BLaER1 (cell line): ENCODE results near the gene KCTD18.

ENCODE experiments used
- H3K27ac ChIP-seq: shearing (Covaris generic); formaldehyde crosslinking; 2 replicates; pipeline ENCODE4 v1.8.1; 2022
- H3K27me3 ChIP-seq: shearing (Covaris generic); formaldehyde crosslinking; 2 replicates; pipeline ENCODE4 v1.8.1; 2022
- H3K36me3 ChIP-seq: shearing (Covaris generic); formaldehyde crosslinking; 2 replicates; pipeline ENCODE4 v1.8.1; 2022
- H3K4me1 ChIP-seq: shearing (Covaris generic); formaldehyde crosslinking; 2 replicates; pipeline ENCODE4 v1.8.1; 2022
- H3K4me2 ChIP-seq: shearing (Covaris generic); formaldehyde crosslinking; 2 replicates; pipeline ENCODE4 v1.8.1; 2022
- H3K4me3 ChIP-seq: shearing (Covaris generic); formaldehyde crosslinking; 2 replicates; pipeline ENCODE4 v1.8.1; 2022
- H3K9ac ChIP-seq: shearing (Covaris generic); formaldehyde crosslinking; 2 replicates; pipeline ENCODE4 v1.8.1; 2022
- H3K9me3 ChIP-seq: shearing (Covaris generic); formaldehyde crosslinking; 2 replicates; pipeline ENCODE4 v1.8.1; 2022
- H4K20me1 ChIP-seq: shearing (Covaris generic); formaldehyde crosslinking; 2 replicates; pipeline ENCODE4 v1.8.1; 2022
- Cebpa-rat ChIP-seq: shearing (Covaris generic); IDR thresholded peaks from 2 replicates; pipeline ENCODE4 v1.8.1; 2022

KCTD18 gene

DNA sequence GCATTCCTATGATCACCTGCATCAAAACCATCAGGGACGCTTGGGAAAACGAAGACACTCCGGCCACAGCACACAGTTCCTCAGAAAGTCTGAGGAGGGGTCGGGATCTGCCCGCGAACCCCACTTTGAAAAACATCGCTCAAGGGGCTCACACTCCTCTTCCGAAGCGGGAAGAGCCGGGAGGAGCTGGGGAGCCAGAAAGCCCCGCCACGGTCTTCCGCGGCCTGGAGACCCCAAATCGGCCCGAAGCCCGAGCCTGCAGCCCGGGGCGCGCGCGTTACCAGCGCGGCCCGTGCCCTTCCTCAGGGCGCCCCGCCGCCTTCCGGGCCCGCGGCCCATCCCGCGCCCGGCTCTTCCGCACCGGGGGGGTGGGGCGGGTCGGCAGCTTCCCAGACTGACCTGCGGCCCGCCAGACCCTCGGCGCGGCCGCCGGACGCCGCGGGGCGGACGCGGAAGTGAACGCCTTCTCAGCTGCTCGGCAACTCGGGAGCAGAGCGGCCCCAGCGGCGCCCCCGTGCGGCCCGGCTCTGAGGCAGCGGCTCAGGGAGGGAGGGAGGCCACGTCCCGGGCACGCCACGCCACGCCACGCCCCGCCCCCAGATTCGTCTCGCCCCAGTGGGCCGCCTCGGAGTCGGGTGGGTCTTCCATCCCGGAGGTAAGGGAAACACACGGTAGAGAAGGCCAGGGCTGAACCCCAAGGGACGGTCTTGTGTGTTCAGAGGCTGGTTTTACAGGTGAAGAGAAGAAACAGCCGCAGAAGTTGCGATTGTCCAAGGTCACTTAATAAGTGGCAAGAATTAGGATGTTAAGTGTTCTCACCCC lies at the start of gene KCTD18:
Gene KCTD18 (minus strand): TSS at position 457 of the 822 bp plus-strand sequence. CDS start 3,052 bp downstream, outside the sequence.
- H4K20me1 ChIP-seq: no peaks in the 10 kb centered on the region
- TF ChIP-seq Cebpa-rat: no peak
- H3K4me2 ChIP-seq: peak within 1 kb of the TSS; percentile 81
- H3K9ac ChIP-seq: peak within 1 kb of the TSS; percentile 95
- peak within 1 kb of the TSS; percentile 90 for H3K27ac ChIP-seq
- H3K4me1 ChIP-seq: peaks cover 13% of the 10 kb centered on the region
- no peaks in the 10 kb centered on the region for H3K27me3 ChIP-seq
- H3K36me3 ChIP-seq: peaks cover 18% of the 10 kb centered on the region
- H3K9me3 ChIP-seq: no peaks in the 10 kb centered on the region
- H3K4me3 ChIP-seq: peak within 1 kb of the TSS; percentile 85

DNA sequence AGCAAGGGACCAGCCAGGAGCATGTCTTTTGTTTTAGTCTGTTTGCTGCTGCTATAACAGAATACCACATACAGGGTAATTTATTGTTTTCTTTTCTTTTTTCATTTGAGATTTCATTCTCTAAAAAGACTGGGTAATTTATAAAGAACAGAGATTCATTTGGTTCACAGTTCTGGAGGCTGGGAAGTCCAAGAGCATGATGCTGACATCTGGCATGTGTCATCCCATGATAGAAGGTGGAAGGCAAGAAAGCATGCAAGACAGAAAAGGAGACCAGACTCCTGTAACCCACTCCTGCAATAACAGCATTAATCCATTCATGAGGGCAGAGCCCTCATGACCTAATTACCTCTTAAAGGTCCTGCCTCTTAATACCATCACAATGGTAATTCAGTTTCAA lies 30.9 kb upstream of the KCTD18 start:
- Histone ChIP-seq H3K4me1 (no peaks in the 10 kb centered on the region), H3K36me3 (peaks cover 80% of the 10 kb centered on the region)

DNA sequence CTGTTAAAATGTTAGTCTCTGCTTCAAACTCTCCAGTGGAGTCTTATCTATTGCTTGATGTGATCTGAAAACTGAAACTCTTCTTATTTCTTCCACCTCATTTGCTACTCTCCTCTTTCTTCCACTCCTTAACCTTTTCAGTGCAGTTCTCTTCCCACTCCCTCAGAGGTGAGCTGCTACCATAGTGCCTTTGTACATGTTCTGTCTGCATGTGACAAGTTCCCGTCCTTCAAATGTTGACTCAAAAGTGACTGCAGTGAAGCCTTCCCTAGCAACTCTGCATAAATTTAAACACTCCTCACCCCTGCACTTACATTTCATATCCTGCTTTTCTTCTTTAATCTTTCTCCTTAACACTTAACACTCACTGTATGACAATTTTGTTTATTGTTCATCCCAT lies 28.3 kb upstream of the KCTD18 start:
- peaks cover 73% of the 10 kb centered on the region for H3K36me3 ChIP-seq
- H3K4me1 ChIP-seq: no peaks in the 10 kb centered on the region
- no peaks in the 10 kb centered on the region for H3K27me3 ChIP-seq
- H3K4me2 ChIP-seq: no peak overlapping the region
- H3K4me3 ChIP-seq: no peak overlapping the region
- H3K9ac ChIP-seq: no peak overlapping the region
- H3K9me3 ChIP-seq: peaks cover 18% of the 10 kb centered on the region; the same call in 1 of the 2 replicates
- H3K27ac ChIP-seq: no peak overlapping the region
- no peaks in the 10 kb centered on the region for H4K20me1 ChIP-seq
- TF ChIP-seq Cebpa-rat: no peak

More for the DNA sequence above, 30.9 kb upstream of the KCTD18 start:
- H3K4me3 ChIP-seq: no peak overlapping the region
- no peak overlapping the region for H3K4me2 ChIP-seq
- no peaks in the 10 kb centered on the region for H4K20me1 ChIP-seq
- H3K27ac ChIP-seq: no peak overlapping the region
- no peak overlapping the region for H3K9ac ChIP-seq
- H3K27me3 ChIP-seq: no peaks in the 10 kb centered on the region
- peaks cover 31% of the 10 kb centered on the region for H3K9me3 ChIP-seq
- TF ChIP-seq Cebpa-rat: no peak

DNA sequence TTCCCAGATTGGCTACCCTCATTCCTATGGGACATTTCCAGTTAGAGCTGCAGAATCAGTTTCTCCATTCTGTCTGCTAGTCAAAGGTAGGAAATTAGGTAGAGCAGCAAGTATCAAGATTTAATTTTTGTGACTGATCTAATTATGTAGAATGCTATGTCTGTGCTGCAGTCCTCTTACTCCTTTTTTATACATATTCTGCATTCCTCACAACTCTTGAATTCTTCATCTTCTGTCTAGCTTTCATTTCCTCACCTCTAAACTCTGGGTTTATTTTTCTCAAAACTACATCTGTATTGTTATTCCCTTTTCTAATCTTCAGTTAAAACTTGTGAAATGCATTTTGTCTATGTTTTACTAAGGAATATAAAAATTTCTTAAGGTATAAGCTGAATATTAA lies 24.7 kb upstream of the KCTD18 start:
- Histone ChIP-seq H3K27me3 (no peaks in the 10 kb centered on the region), H3K36me3 (peaks cover 62% of the 10 kb centered on the region), H3K9ac (no peak overlapping the region), H3K9me3 (0 out of 2 replicates have a peak, but pooled peaks cover 1% of the 10 kb centered on the region), H4K20me1 (peaks cover 16% of the 10 kb centered on the region; the same call in 1 of the 2 replicates), H3K27ac (no peak overlapping the region), H3K4me1 (0 out of 2 replicates have a peak, but pooled peaks cover 11% of the 10 kb centered on the region), H3K4me2 (no peak overlapping the region), H3K4me3 (no peak overlapping the region)
- no peak for TF ChIP-seq Cebpa-rat

DNA sequence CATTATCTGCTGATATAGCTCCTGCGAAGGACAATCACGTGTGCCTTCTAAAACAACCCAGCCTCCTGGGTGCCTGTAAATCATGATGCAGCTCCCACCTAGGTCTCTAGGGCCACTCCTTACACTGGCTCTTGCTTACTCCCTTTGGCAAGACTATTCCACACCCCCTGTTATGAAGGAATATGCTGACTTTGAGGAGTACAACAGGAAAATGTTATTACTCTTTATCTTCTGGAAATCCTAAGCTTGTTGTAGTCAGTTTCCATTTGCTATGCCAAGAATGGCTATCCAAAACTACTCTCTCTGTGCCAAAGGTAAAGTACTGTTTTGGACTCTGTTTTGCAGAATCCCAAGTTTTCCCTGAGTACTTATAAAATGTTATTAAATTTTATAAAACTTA lies 23.9 kb upstream of the KCTD18 start:
- Histone ChIP-seq H3K4me2 (no peak overlapping the region), H3K4me3 (no peak overlapping the region), H3K27me3 (no peaks in the 10 kb centered on the region), H4K20me1 (peaks cover 18% of the 10 kb centered on the region; the same call in 1 of the 2 replicates), H3K36me3 (peaks cover 64% of the 10 kb centered on the region), H3K9me3 (no peaks in the 10 kb centered on the region), H3K27ac (no peak overlapping the region), H3K4me1 (peaks cover 12% of the 10 kb centered on the region; the same call in 1 of the 2 replicates), H3K9ac (no peak overlapping the region)
- TF ChIP-seq Cebpa-rat: no peak

DNA sequence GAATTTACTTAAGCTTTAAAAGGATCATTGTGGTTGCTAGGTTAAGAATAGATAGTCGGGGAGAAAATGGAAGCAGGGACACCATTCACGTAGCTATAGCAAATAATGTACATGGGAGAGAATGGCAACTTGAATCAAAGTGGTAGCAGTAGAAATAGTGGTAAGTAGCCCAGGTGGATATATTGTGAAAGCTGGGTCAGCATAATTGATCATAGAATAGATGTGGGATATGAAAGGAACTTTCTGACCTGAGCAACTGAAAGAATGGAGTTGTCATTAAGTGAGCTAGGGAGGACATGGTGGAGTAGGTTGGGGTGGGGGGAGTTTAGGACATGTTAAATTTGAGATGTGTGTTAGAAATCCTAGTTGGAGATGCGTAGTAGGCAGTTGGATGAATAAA lies 18.4 kb upstream of the KCTD18 start:
- no peak overlapping the region for H3K27ac ChIP-seq
- no peaks in the 10 kb centered on the region for H3K27me3 ChIP-seq
- peaks cover 18% of the 10 kb centered on the region; the same call in 1 of the 2 replicates for H4K20me1 ChIP-seq
- H3K36me3 ChIP-seq: peaks cover 26% of the 10 kb centered on the region
- no peak overlapping the region for H3K4me3 ChIP-seq
- no peak overlapping the region for H3K9ac ChIP-seq
- H3K4me1 ChIP-seq: peaks cover 35% of the 10 kb centered on the region
- TF ChIP-seq Cebpa-rat: no peak
- peak overlapping the region; percentile 1; the same call in 1 of the 2 replicates for H3K4me2 ChIP-seq
- H3K9me3 ChIP-seq: no peaks in the 10 kb centered on the region

DNA sequence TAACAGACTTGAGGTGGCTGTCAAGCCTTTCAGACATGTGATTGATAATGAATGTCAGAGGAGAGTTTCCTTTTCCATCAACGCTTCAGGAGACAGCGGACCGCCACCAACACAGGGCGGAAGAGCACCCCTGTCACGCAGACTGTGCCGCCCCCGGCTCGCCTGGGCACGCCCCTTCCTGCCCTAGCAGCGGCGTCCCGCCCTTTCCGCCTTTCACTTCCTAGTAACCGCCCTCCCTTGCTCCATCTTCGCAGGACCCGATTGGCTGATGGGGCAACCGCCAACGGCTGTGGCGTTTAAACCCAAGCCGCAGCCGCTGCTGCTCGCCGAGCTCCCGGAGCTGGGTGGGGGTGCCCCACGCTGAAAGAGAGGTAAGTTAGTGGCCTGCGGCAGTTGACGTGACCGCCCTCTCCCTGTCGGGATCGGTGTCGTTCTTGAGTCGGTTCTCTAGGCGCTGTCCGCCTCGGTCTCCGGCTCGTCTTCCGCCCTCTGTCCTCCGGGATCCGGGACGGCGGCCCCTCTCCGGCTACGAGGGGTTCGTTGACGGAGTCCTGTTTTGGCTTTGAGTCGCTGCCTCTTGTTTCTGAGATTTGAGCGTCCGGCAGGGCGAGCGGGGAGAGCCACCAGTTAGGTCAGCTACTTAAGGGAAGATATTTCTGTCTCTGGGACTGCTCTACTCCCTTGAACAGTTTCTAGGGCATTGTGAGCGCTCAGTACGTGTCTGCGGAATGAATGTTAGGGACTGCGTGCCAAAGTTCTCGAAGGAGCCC lies 16.2 kb upstream of the KCTD18 start, which contains the start of gene SGO2:
Gene SGO2 (plus strand): TSS at position 326 of the 770 bp plus-strand sequence. CDS start 6,769 bp downstream, outside the sequence.
- H3K4me3 ChIP-seq: peak within 1 kb of the TSS; percentile 95
- H3K27me3 ChIP-seq: no peaks in the 10 kb centered on the region
- H3K36me3 ChIP-seq: peaks cover 11% of the 10 kb centered on the region
- peaks cover 10% of the 10 kb centered on the region; the same call in 1 of the 2 replicates for H4K20me1 ChIP-seq
- TF ChIP-seq Cebpa-rat: peak; percentile 61; the same call in 1 of the 2 replicates
- peak within 1 kb of the TSS; percentile 96 for H3K4me2 ChIP-seq
- peaks cover 24% of the 10 kb centered on the region for H3K4me1 ChIP-seq
- H3K9ac ChIP-seq: peak within 1 kb of the TSS; percentile 90
- no peaks in the 10 kb centered on the region for H3K9me3 ChIP-seq
- peak within 1 kb of the TSS; percentile 88 for H3K27ac ChIP-seq

DNA sequence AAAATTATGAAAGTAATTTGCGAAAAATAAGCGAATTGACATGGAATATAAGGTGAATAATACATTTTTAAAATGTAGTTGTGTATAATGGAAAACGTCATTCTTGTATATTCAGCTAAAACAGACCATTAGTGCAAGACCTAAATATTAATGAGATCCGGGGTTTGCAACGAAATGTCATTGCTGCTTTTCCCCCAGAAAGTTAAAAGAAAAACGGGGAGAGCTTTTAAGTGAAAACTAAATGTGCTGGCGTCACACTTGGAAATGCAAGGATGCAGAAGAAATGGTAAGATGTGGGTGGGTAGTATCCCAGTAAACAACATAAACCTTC lies 15.6 kb upstream of the KCTD18 start:
- no peaks in the 10 kb centered on the region for H3K9me3 ChIP-seq

DNA sequence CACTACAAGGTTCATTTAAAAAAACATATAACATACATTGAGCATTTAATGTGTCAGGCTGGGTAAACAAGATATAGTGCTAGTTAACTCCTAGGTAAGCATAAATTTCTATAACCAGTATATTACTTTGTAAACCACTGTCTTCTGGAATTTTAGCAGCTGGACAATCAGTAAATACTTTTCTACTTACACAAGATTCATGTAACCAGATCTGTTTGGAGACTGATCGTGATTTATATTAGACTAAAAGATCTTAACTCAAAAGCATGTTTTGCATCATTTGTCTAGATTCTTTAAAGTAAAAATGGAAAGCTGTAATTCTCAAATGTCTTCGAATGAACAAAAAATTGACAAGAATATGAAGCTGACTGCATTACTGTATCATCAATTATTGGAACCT lies 15.2 kb upstream of the KCTD18 start:
- H3K27me3 ChIP-seq: no peaks in the 10 kb centered on the region
- peaks cover 8% of the 10 kb centered on the region for H3K36me3 ChIP-seq
- no peaks in the 10 kb centered on the region for H3K9me3 ChIP-seq
- peaks cover 7% of the 10 kb centered on the region; the same call in 1 of the 2 replicates for H4K20me1 ChIP-seq
- peaks cover 24% of the 10 kb centered on the region for H3K4me1 ChIP-seq
- H3K4me3 ChIP-seq: no peak overlapping the region; the same call in 1 of the 2 replicates
- H3K4me2 ChIP-seq: peak overlapping the region; percentile 96
- H3K9ac ChIP-seq: no peak overlapping the region
- no peak for TF ChIP-seq Cebpa-rat
- H3K27ac ChIP-seq: no peak overlapping the region

More for the DNA sequence above, 15.6 kb upstream of the KCTD18 start:
- Histone ChIP-seq H4K20me1 (peaks cover 10% of the 10 kb centered on the region; the same call in 1 of the 2 replicates), H3K27me3 (no peaks in the 10 kb centered on the region), H3K4me3 (peak overlapping the region; percentile 95), H3K4me2 (peak overlapping the region; percentile 96), H3K27ac (no peak overlapping the region), H3K4me1 (peaks cover 24% of the 10 kb centered on the region), H3K36me3 (peaks cover 11% of the 10 kb centered on the region), H3K9ac (peak overlapping the region; percentile 90; the same call in 1 of the 2 replicates)
- no peak for TF ChIP-seq Cebpa-rat
